ENCODE results near the gene PSMD12. TPM values are rescaled to one million over a fixed set of nuclear protein-coding genes. Genes with fewer than 3 reads are reported as not detected.
"Not testable (repeated sequence)": the region's sequence is repeated elsewhere in the genome, so short reads cannot be mapped to it uniquely, and the experiment has no call there.

The PSMD12 gene
- total RNA-seq, 1 experiment from 2014 or later, result 90.5 TPM

DNA sequence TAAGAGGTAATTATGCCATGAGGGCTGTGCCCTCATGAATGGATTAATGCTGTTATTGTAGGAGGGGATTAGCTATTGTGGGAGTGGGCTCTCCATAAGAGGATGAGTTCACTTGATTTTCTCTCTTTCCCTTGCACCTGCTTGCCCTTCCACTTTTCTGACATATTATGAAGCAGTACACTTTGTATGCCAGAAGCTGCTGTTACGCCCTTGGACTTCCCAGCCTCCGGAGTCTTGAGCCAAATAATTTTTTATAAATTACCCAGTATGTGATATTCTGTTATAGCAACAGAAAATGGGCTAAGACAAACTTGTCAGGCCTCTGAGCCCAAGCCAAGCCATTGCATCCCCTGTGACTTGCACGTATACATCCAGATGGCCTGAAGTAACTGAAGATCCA is 38.4 kb downstream of the PSMD12 start:
- H3K4me1 Mint-ChIP-seq, result peaks cover 8% of the 10 kb centered on the region in 2 experiments; a peak in 3 of 4 replicates
- peaks cover 13 to 17% of the 10 kb centered on the region in 2 experiments; a peak in 4 of 5 replicates for H3K9me3 Mint-ChIP-seq
- H3K27me3 Mint-ChIP-seq (ENCODE audit: low read depth), result no peaks in the 10 kb centered on the region
- Histone ChIP-seq H2AFZ (ENCODE audit: low read length) (no peak overlapping the region), H3K4me1 (ENCODE audit: insufficient read depth, low read length) (no peaks in the 10 kb centered on the region), H3K18ac (ENCODE audit: insufficient read length, low read depth, low read length) (no peak overlapping the region), H2BK20ac (ENCODE audit: low read depth, low read length, poor library complexity, severe bottlenecking) (no peak overlapping the region), H2BK15ac (ENCODE audit: low read depth, low read length) (no peak overlapping the region), H3K79me2 (ENCODE audit: insufficient read depth, low read length) (no peaks in the 10 kb centered on the region), H4K91ac (ENCODE audit: insufficient read length, low read depth, low read length) (no peak overlapping the region), H3K23ac (ENCODE audit: insufficient read length, low read depth, low read length) (no peak overlapping the region), H3K27me3 (ENCODE audit: insufficient read depth, low read length) (no peaks in the 10 kb centered on the region), H2BK5ac (ENCODE audit: insufficient read length, low read length) (no peak overlapping the region), H3K9me3 (ENCODE audit: control insufficient read depth, low read depth, low read length) (no peaks in the 10 kb centered on the region), H2BK120ac (ENCODE audit: low read depth, low read length, poor library complexity, severe bottlenecking) (no peak overlapping the region), H4K5ac (ENCODE audit: insufficient read length, low read depth, low read length) (no peak overlapping the region), H3K79me1 (ENCODE audit: insufficient read depth, low read depth, low read length, poor library complexity, severe bottlenecking) (no peaks in the 10 kb centered on the region), H4K8ac (replicated peaks; ENCODE audit: insufficient read length, low read depth, low read length) (no peak overlapping the region), H3K4me2 (ENCODE audit: insufficient read depth, insufficient read length, low read length) (no peak overlapping the region), H4K20me1 (ENCODE audit: control insufficient read depth, insufficient read depth, insufficient read length) (no peaks in the 10 kb centered on the region), H2AK5ac (ENCODE audit: insufficient read length, low read length) (no peak overlapping the region), H2BK12ac (ENCODE audit: insufficient read length, low read depth, low read length) (no peak overlapping the region), H3T11ph (ENCODE audit: low read length) (no peak overlapping the region), H3K56ac (ENCODE audit: insufficient read length, low read depth, low read length) (no peak overlapping the region), H3K27ac (ENCODE audit: insufficient read length, low read depth, low read length) (no peak overlapping the region), H3K4ac (ENCODE audit: low read depth, low read length) (no peak overlapping the region), H3K9ac (ENCODE audit: extremely low read depth, insufficient read length, low read length) (no peak overlapping the region), H3K23me2 (ENCODE audit: insufficient read length, low read depth, low read length, poor library complexity, severe bottlenecking) (no peaks in the 10 kb centered on the region), H3K14ac (ENCODE audit: insufficient read depth, low read length) (no peak overlapping the region)
- no peak overlapping the region for H3K27ac Mint-ChIP-seq
- H3K36me3 Mint-ChIP-seq (ENCODE audit: insufficient read depth in 1 of 3, low read depth in 3 of 3), result peaks cover 0 to 13% (median 5%) of the 10 kb centered on the region in 3 experiments; a peak in 2 of 7 replicates
- WGBS (ENCODE audit: extremely low coverage, insufficient read length, low lambda C conversion rate), result no CpG with 5 or more reads among the region's 3 CpGs
- DNase-seq, result peak; percentile 5
- TF ChIP-seq, protein P1, sequence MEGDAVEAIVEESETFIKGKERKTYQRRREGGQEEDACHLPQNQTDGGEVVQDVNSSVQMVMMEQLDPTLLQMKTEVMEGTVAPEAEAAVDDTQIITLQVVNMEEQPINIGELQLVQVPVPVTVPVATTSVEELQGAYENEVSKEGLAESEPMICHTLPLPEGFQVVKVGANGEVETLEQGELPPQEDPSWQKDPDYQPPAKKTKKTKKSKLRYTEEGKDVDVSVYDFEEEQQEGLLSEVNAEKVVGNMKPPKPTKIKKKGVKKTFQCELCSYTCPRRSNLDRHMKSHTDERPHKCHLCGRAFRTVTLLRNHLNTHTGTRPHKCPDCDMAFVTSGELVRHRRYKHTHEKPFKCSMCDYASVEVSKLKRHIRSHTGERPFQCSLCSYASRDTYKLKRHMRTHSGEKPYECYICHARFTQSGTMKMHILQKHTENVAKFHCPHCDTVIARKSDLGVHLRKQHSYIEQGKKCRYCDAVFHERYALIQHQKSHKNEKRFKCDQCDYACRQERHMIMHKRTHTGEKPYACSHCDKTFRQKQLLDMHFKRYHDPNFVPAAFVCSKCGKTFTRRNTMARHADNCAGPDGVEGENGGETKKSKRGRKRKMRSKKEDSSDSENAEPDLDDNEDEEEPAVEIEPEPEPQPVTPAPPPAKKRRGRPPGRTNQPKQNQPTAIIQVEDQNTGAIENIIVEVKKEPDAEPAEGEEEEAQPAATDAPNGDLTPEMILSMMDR (conservative IDR thresholded peaks at IDR 0.05), result no peak
- no peak overlapping the region for H3K4me3 Mint-ChIP-seq

DNA sequence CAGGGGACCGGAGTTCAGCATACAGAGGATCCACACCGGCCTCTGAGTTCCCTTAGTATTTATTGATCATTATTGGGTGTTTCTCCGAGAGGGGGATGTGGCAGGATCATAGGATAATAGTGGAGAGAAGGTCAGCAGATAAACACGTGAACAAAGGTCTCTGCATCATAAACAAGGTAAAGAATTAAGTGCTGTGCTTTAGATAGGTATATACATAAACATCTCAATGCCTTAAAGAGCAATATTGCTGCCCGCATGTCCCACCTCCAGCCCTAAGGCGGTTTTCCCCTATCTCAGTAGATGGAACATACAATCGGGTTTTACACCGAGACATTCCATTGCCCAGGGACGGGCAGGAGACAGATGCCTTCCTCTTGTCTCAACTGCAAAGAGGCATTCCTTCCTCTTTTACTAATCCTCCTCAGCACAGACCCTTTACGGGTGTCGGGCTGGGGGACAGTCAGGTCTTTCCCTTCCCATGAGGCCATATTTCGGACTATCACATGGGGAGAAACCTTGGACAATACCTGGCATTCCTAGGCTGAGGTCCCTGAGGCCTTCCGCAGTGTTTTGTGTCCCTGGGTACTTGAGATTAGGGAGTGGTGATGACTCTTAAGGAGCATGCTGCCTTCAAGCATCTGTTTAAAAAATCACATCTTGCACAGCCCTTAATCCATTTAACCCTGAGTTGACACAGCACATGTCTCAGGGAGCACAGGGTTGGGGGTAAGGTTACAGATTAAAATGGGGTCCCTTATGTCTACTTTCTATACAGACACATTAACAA is 39.2 kb downstream of the PSMD12 start:
- H3K4me1 ChIP-seq (ENCODE audit: insufficient read depth, low read length); H4K8ac ChIP-seq (replicated peaks; ENCODE audit: insufficient read length, low read depth, low read length); H2BK15ac ChIP-seq (ENCODE audit: low read depth, low read length); H2AFZ ChIP-seq (ENCODE audit: low read length); H4K91ac ChIP-seq (ENCODE audit: insufficient read length, low read depth, low read length); H2AK5ac ChIP-seq (ENCODE audit: insufficient read length, low read length); H3K4ac ChIP-seq (ENCODE audit: low read depth, low read length); H3K79me1 ChIP-seq (ENCODE audit: insufficient read depth, low read depth, low read length, poor library complexity, severe bottlenecking); H3K27me3 Mint-ChIP-seq (ENCODE audit: low read depth); H3K9ac ChIP-seq (ENCODE audit: extremely low read depth, insufficient read length, low read length); H4K5ac ChIP-seq (ENCODE audit: insufficient read length, low read depth, low read length); H3K4me3 Mint-ChIP-seq; H2BK12ac ChIP-seq (ENCODE audit: insufficient read length, low read depth, low read length); H4K20me1 ChIP-seq (ENCODE audit: control insufficient read depth, insufficient read depth, insufficient read length); H3K14ac ChIP-seq (ENCODE audit: insufficient read depth, low read length); H3K4me2 ChIP-seq (ENCODE audit: insufficient read depth, insufficient read length, low read length); H2BK20ac ChIP-seq (ENCODE audit: low read depth, low read length, poor library complexity, severe bottlenecking); H2BK5ac ChIP-seq (ENCODE audit: insufficient read length, low read length); H3K23me2 ChIP-seq (ENCODE audit: insufficient read length, low read depth, low read length, poor library complexity, severe bottlenecking); H3K56ac ChIP-seq (ENCODE audit: insufficient read length, low read depth, low read length); H3K18ac ChIP-seq (ENCODE audit: insufficient read length, low read depth, low read length); H2BK120ac ChIP-seq (ENCODE audit: low read depth, low read length, poor library complexity, severe bottlenecking); DNase-seq; H3T11ph ChIP-seq (ENCODE audit: low read length); H3K79me2 ChIP-seq (ENCODE audit: insufficient read depth, low read length); H3K23ac ChIP-seq (ENCODE audit: insufficient read length, low read depth, low read length); H3K27ac ChIP-seq (ENCODE audit: insufficient read length, low read depth, low read length); H3K9me3 ChIP-seq (ENCODE audit: control insufficient read depth, low read depth, low read length); H3K27me3 ChIP-seq (ENCODE audit: insufficient read depth, low read length); H3K27ac Mint-ChIP-seq: not testable (repeated sequence)
- H3K4me1 Mint-ChIP-seq, result peaks cover 12 to 13% of the 10 kb centered on the region in 2 experiments
- H3K36me3 Mint-ChIP-seq (ENCODE audit: insufficient read depth in 1 of 3, low read depth in 3 of 3), result peaks cover 0 to 13% (median 5%) of the 10 kb centered on the region in 3 experiments; a peak in 2 of 7 replicates
- no CpG with 5 or more reads among the region's 13 CpGs for WGBS (ENCODE audit: extremely low coverage, insufficient read length, low lambda C conversion rate)
- peaks cover 13 to 17% of the 10 kb centered on the region in 2 experiments; a peak in 4 of 5 replicates for H3K9me3 Mint-ChIP-seq

Data from H9 (cell line).